ENCODE data around the gene LEFTY1.
A peak's percentile ranks its signal among the peaks of the same experiment; 100 is the strongest.

The LEFTY1 gene

GRCh38 chr1:225876900-225877510 is 11.9 kb downstream of the LEFTY1 start:
- TF ChIP-seq CTCF (IDR thresholded peaks at IDR 0.05; ENCODE audit: insufficient read depth, missing control alignments): no peak
- DNase-seq (ENCODE audit: insufficient read length, low spot score): no peak
- FAIRE-seq: no peak

- FAIRE-seq: peak; percentile 95
- no peak for TF ChIP-seq CTCF (IDR thresholded peaks at IDR 0.05; ENCODE audit: insufficient read depth, missing control alignments)
- DNase-seq (ENCODE audit: insufficient read length, low spot score): peak; percentile 93
Observed at GRCh38 chr1:225875044-225875815, 13.7 kb downstream of the LEFTY1 start.

- DNase-seq (ENCODE audit: insufficient read length, low spot score): no peak
- no peak for TF ChIP-seq CTCF (IDR thresholded peaks at IDR 0.05; ENCODE audit: insufficient read depth, missing control alignments)
- FAIRE-seq: no peak
Observed at GRCh38 chr1:225874431-225874830, 14.5 kb downstream of the LEFTY1 start.

- no peak for FAIRE-seq
Observed at GRCh38 chr1:225873281-225873850, 15.6 kb downstream of the LEFTY1 start.

GRCh38 chr1:225872075-225872430 is 16.9 kb downstream of the LEFTY1 start:
- no peak for FAIRE-seq

More at GRCh38 chr1:225873281-225873850, 15.6 kb downstream of the LEFTY1 start:
- no peak for TF ChIP-seq CTCF (IDR thresholded peaks at IDR 0.05; ENCODE audit: insufficient read depth, missing control alignments)
- DNase-seq (ENCODE audit: insufficient read length, low spot score): no peak

GRCh38 chr1:225871359-225872074 is 17.4 kb downstream of the LEFTY1 start:
- no peak for TF ChIP-seq CTCF (IDR thresholded peaks at IDR 0.05; ENCODE audit: insufficient read depth, missing control alignments)
- DNase-seq (ENCODE audit: insufficient read length, low spot score) (no peak), FAIRE-seq (no peak)

More at GRCh38 chr1:225872075-225872430, 16.9 kb downstream of the LEFTY1 start:
- TF ChIP-seq CTCF (IDR thresholded peaks at IDR 0.05; ENCODE audit: insufficient read depth, missing control alignments): no peak
- DNase-seq (ENCODE audit: insufficient read length, low spot score): no peak
